ENCODE measurements around the gene COL6A5. TPM values are rescaled to one million over a fixed set of nuclear protein-coding genes. Genes with fewer than 3 reads are reported as not detected.

The COL6A5 gene
- total and polyA plus RNA-seq, 9 donors = 0.04 to 0.07 (median 0.05) TPM; not detected in 6

GRCh38 chr3:130414457-130414856 lies 69.0 kb downstream of the COL6A5 start:
- intact Hi-C loops (cut with DNase I) = no loop called here
- no peak for DNase-seq
- WGBS, 3 donors = 82 to 91% (median 85%) methylated on average over 4 of the region's 4 CpGs

GRCh38 chr3:130420466-130420865 lies 75.0 kb downstream of the COL6A5 start:
- 88 to 94% (median 89%) methylated on average over 2 of the region's 2 CpGs for WGBS, 3 donors
- Histone ChIP-seq H3K36me3 (no peaks in the 10 kb centered on the region), H3K4me3 (no peak overlapping the region), H3K27ac (no peak overlapping the region), H3K4me1 (ENCODE audit: insufficient read depth) (no peaks in the 10 kb centered on the region), H3K9me3 (no peaks in the 10 kb centered on the region), H3K27me3 (no peaks in the 10 kb centered on the region)
- no peak for TF ChIP-seq EP300 (IDR thresholded peaks at IDR 0.05)
- no peak for TF ChIP-seq CTCF (IDR thresholded peaks at IDR 0.05)
- TF ChIP-seq POLR2A (IDR thresholded peaks at IDR 0.05) = no peak
- no peak for DNase-seq
- intact Hi-C loops (cut with DNase I) = no loop called here

More at GRCh38 chr3:130414457-130414856, 69.0 kb downstream of the COL6A5 start:
- TF ChIP-seq POLR2A (IDR thresholded peaks at IDR 0.05) (no peak), CTCF (IDR thresholded peaks at IDR 0.05) (no peak), EP300 (IDR thresholded peaks at IDR 0.05) (no peak)
- H3K4me1 ChIP-seq (ENCODE audit: insufficient read depth) = no peaks in the 10 kb centered on the region
- H3K4me3 ChIP-seq = no peak overlapping the region
- H3K36me3 ChIP-seq = no peaks in the 10 kb centered on the region
- no peaks in the 10 kb centered on the region for H3K9me3 ChIP-seq
- no peak overlapping the region for H3K27ac ChIP-seq
- H3K27me3 ChIP-seq = no peaks in the 10 kb centered on the region

GRCh38 chr3:130423064-130423463 lies 77.6 kb downstream of the COL6A5 start:
- Histone ChIP-seq H3K4me3 (no peak overlapping the region), H3K4me1 (ENCODE audit: insufficient read depth) (no peaks in the 10 kb centered on the region), H3K27me3 (no peaks in the 10 kb centered on the region), H3K36me3 (no peaks in the 10 kb centered on the region), H3K9me3 (no peaks in the 10 kb centered on the region), H3K27ac (no peak overlapping the region)
- DNase-seq = no peak
- TF ChIP-seq POLR2A (IDR thresholded peaks at IDR 0.05) (no peak), EP300 (IDR thresholded peaks at IDR 0.05) (no peak)
- 89 to 91% (median 89%) methylated on average over 4 of the region's 4 CpGs for WGBS, 3 donors
- intact Hi-C loops (cut with DNase I) = no loop called here

- H3K27me3 ChIP-seq = no peaks in the 10 kb centered on the region
- no peaks in the 10 kb centered on the region for H3K36me3 ChIP-seq
- H3K4me3 ChIP-seq = no peak overlapping the region
- no peak for TF ChIP-seq EP300 (IDR thresholded peaks at IDR 0.05)
- TF ChIP-seq CTCF (IDR thresholded peaks at IDR 0.05) = no peak
- TF ChIP-seq POLR2A (IDR thresholded peaks at IDR 0.05) = no peak
- no peaks in the 10 kb centered on the region for H3K4me1 ChIP-seq (ENCODE audit: insufficient read depth)
- WGBS, 3 donors = 78 to 85% (median 82%) methylated on average over 5 of the region's 5 CpGs
- H3K9me3 ChIP-seq = no peaks in the 10 kb centered on the region
- H3K27ac ChIP-seq = no peak overlapping the region
- intact Hi-C loops (cut with DNase I) = loop anchor here in 1 of 4 donors (5.0 kb wide), 1 partner anchor 462 kb away; no protein-coding TSS in a partner anchor
- no peak for DNase-seq
These were observed 79.4 kb downstream of the COL6A5 start for GRCh38 chr3:130424837-130425236.

- H3K4me1 ChIP-seq (ENCODE audit: insufficient read depth) = no peaks in the 10 kb centered on the region
- H3K27ac ChIP-seq = no peak overlapping the region
- no peaks in the 10 kb centered on the region for H3K9me3 ChIP-seq
- DNase-seq = no peak
- TF ChIP-seq EP300 (IDR thresholded peaks at IDR 0.05) (no peak), POLR2A (IDR thresholded peaks at IDR 0.05) (no peak), CTCF (IDR thresholded peaks at IDR 0.05) (no peak)
- no peaks in the 10 kb centered on the region for H3K36me3 ChIP-seq
- intact Hi-C loops (cut with DNase I) = loop anchor here in 1 of 4 donors (5.0 kb wide), 1 partner anchor 462 kb away; no protein-coding TSS in a partner anchor
- H3K4me3 ChIP-seq = no peak overlapping the region
- H3K27me3 ChIP-seq = no peaks in the 10 kb centered on the region
- 60 to 69% (median 66%) methylated on average over 1 of the region's 1 CpG for WGBS, 3 donors
These were observed 80.0 kb downstream of the COL6A5 start for GRCh38 chr3:130425484-130425883.

Data from ovary (tissue), 9 donors.